Astrocyte (in vitro differentiated cells and primary cell): ENCODE data around the gene SLC12A8. TPM values are rescaled to one million over a fixed set of nuclear protein-coding genes. Genes with fewer than 3 reads are reported as not detected.

Experiments
- DNase-seq: peaks from one replicate; pipeline ENCODE4 v3.0.0-alpha.2; 2010; ENCODE audit warnings: low read depth
- FAIRE-seq: peaks from 2 replicates; lab custom pipeline; 2011; peaks lifted over from hg19 to GRCh38; lab: Jason Lieb, UNC
- H2AFZ ChIP-seq: 2 replicates; pipeline ENCODE4 v1.6.0; 2012; ENCODE audit warnings: low read depth, low read length, inconsistent platforms
- H3K27ac ChIP-seq: 2 replicates; pipeline ENCODE4 v1.5.1; 2011; ENCODE audit warnings: low read depth, low read length, inconsistent platforms
- H3K27me3 ChIP-seq: 2 replicates; pipeline ENCODE4 v1.6.0; 2011; ENCODE audit warnings: low read length, inconsistent platforms; ENCODE audit not compliant: insufficient read depth
- H3K36me3 ChIP-seq: 2 replicates; pipeline ENCODE4 v1.5.1; 2011; ENCODE audit warnings: low read length, inconsistent platforms; ENCODE audit not compliant: insufficient read depth
- H3K4me1 ChIP-seq: 2 replicates; pipeline ENCODE4 v1.5.1; 2011; ENCODE audit warnings: low read length, inconsistent platforms; ENCODE audit not compliant: insufficient read depth
- H3K4me2 ChIP-seq: 2 replicates; pipeline ENCODE4 v1.6.0; 2012; ENCODE audit warnings: low read length, inconsistent platforms
- H3K4me3 ChIP-seq: 2 replicates; pipeline ENCODE4 v1.5.1; 2011; ENCODE audit warnings: low read depth, mild to moderate bottlenecking, low read length, inconsistent platforms; ENCODE audit not compliant: insufficient read depth
- H3K79me2 ChIP-seq: 2 replicates; pipeline ENCODE4 v1.6.0; 2012; ENCODE audit warnings: mild to moderate bottlenecking, low read length, inconsistent platforms; ENCODE audit not compliant: insufficient read depth
- H3K9ac ChIP-seq: 2 replicates; pipeline ENCODE4 v1.6.0; 2012; ENCODE audit warnings: mild to moderate bottlenecking, low read length, inconsistent platforms
- H3K9me3 ChIP-seq: 2 replicates; pipeline ENCODE4 v1.5.1; 2012; ENCODE audit warnings: low read depth, mild to moderate bottlenecking, low read length, inconsistent platforms; ENCODE audit not compliant: insufficient read depth
- H4K20me1 ChIP-seq: 2 replicates; pipeline ENCODE4 v1.6.0; 2012; ENCODE audit warnings: low read length, inconsistent platforms; ENCODE audit not compliant: insufficient read depth
- H3K27ac Mint-ChIP-seq: one replicate; pipeline ENCODE4 v1.8.0; 2021; ENCODE audit warnings: mild to moderate bottlenecking, mixed read lengths; ENCODE audit not compliant: unreplicated experiment
- H3K27me3 Mint-ChIP-seq: one replicate; pipeline ENCODE4 v1.8.0; 2021; ENCODE audit warnings: low read depth, mixed read lengths; ENCODE audit not compliant: unreplicated experiment
- H3K36me3 Mint-ChIP-seq: one replicate; pipeline ENCODE4 v1.8.0; 2021; ENCODE audit warnings: low read depth, mixed read lengths; ENCODE audit not compliant: unreplicated experiment
- H3K4me1 Mint-ChIP-seq: one replicate; pipeline ENCODE4 v1.8.0; 2021; ENCODE audit warnings: low read depth, mixed read lengths; ENCODE audit not compliant: unreplicated experiment
- H3K4me3 Mint-ChIP-seq: one replicate; pipeline ENCODE4 v1.8.0; 2021; ENCODE audit warnings: mild to moderate bottlenecking, moderate library complexity, mixed read lengths; ENCODE audit not compliant: unreplicated experiment
- H3K9me3 Mint-ChIP-seq: one replicate; pipeline ENCODE4 v1.8.0; 2021; ENCODE audit warnings: mild to moderate bottlenecking, mixed read lengths; ENCODE audit not compliant: unreplicated experiment
- CTCF ChIP-seq: IDR thresholded peaks from 2 replicates; pipeline ENCODE4 v1.5.1; 2011; ENCODE audit warnings: low read depth, mild to moderate bottlenecking, inconsistent platforms, low read length, moderate library complexity; ENCODE audit not compliant: insufficient read depth
- EZH2 ChIP-seq: IDR thresholded peaks from 2 replicates; pipeline ENCODE4 v1.6.1; 2012; ENCODE audit warnings: mild to moderate bottlenecking, low read length, inconsistent platforms; ENCODE audit not compliant: insufficient read depth
- total RNA-seq: library from RNA; stranded (reverse); gene quantifications from 2 replicates; pipeline ENCODE4 v1.2.1, GENCODE V29; 2021

Gene SLC12A8
- total RNA-seq, 1 donor from 2014 or later, result 4.2 TPM

- no peak overlapping the region for H3K27ac ChIP-seq
- H3K27me3 ChIP-seq, result no peaks in the 10 kb centered on the region
- H3K36me3 Mint-ChIP-seq, result no peaks in the 10 kb centered on the region
- peaks cover 22% of the 10 kb centered on the region for H3K4me1 ChIP-seq
- peaks cover 1% of the 10 kb centered on the region for H3K27me3 Mint-ChIP-seq
- no peak overlapping the region for H3K4me3 Mint-ChIP-seq
- no peak overlapping the region for H3K9ac ChIP-seq
- H4K20me1 ChIP-seq, result no peaks in the 10 kb centered on the region
- no peaks in the 10 kb centered on the region for H3K36me3 ChIP-seq
- peaks cover 8% of the 10 kb centered on the region for H3K4me1 Mint-ChIP-seq
- H3K79me2 ChIP-seq, result no peaks in the 10 kb centered on the region
- DNase-seq (peak; percentile 48), FAIRE-seq (no peak)
- no peak overlapping the region for H2AFZ ChIP-seq
- TF ChIP-seq EZH2, result no peak
- no peak for TF ChIP-seq CTCF
- peaks cover 2% of the 10 kb centered on the region for H3K9me3 Mint-ChIP-seq
- H3K27ac Mint-ChIP-seq, result no peak overlapping the region
- H3K4me2 ChIP-seq, result no peak overlapping the region
- H3K4me3 ChIP-seq, result no peak overlapping the region
- no peaks in the 10 kb centered on the region for H3K9me3 ChIP-seq
These were observed 107.9 kb downstream of the SLC12A8 start for GRCh38 chr3:125104639-125105038.

- Histone ChIP-seq H3K4me2 (no peak overlapping the region), H3K36me3 (no peaks in the 10 kb centered on the region), H3K79me2 (no peaks in the 10 kb centered on the region), H3K9me3 (no peaks in the 10 kb centered on the region), H4K20me1 (no peaks in the 10 kb centered on the region), H3K27me3 (no peaks in the 10 kb centered on the region), H2AFZ (no peak overlapping the region), H3K27ac (no peak overlapping the region), H3K4me1 (peaks cover 10% of the 10 kb centered on the region), H3K4me3 (no peak overlapping the region), H3K9ac (no peak overlapping the region)
- H3K4me3 Mint-ChIP-seq, result no peak overlapping the region
- peaks cover 1% of the 10 kb centered on the region for H3K27me3 Mint-ChIP-seq
- no peaks in the 10 kb centered on the region for H3K36me3 Mint-ChIP-seq
- no peak for DNase-seq
- H3K4me1 Mint-ChIP-seq, result peaks cover 7% of the 10 kb centered on the region
- H3K9me3 Mint-ChIP-seq, result peaks cover 2% of the 10 kb centered on the region
- TF ChIP-seq EZH2 (no peak), CTCF (no peak)
- no peak for FAIRE-seq
- H3K27ac Mint-ChIP-seq, result no peak overlapping the region
These were observed 109.1 kb downstream of the SLC12A8 start for GRCh38 chr3:125103406-125103805.

- Mint-ChIP-seq H3K9me3 (peaks cover 2% of the 10 kb centered on the region), H3K4me3 (no peak overlapping the region), H3K27ac (no peak overlapping the region), H3K27me3 (peaks cover 1% of the 10 kb centered on the region), H3K36me3 (no peaks in the 10 kb centered on the region), H3K4me1 (peaks cover 5% of the 10 kb centered on the region)
- TF ChIP-seq CTCF (no peak), EZH2 (no peak)
- H3K4me1 ChIP-seq, result peaks cover 2% of the 10 kb centered on the region
- no peaks in the 10 kb centered on the region for H3K9me3 ChIP-seq
- no peak overlapping the region for H2AFZ ChIP-seq
- no peaks in the 10 kb centered on the region for H4K20me1 ChIP-seq
- no peaks in the 10 kb centered on the region for H3K36me3 ChIP-seq
- DNase-seq (no peak), FAIRE-seq (no peak)
- H3K27ac ChIP-seq, result no peak overlapping the region
- no peaks in the 10 kb centered on the region for H3K79me2 ChIP-seq
- no peak overlapping the region for H3K4me2 ChIP-seq
- H3K4me3 ChIP-seq, result no peak overlapping the region
- no peaks in the 10 kb centered on the region for H3K27me3 ChIP-seq
- H3K9ac ChIP-seq, result no peak overlapping the region
These were observed 110.1 kb downstream of the SLC12A8 start for GRCh38 chr3:125102470-125102869.
